Mucosa of rectum (tissue), 2 donors: ENCODE results near the gene APOBEC3H.
A peak's percentile ranks its signal among the peaks of the same experiment; 100 is the strongest.

Experiments
- H3K27ac ChIP-seq, 2 donors: one replicate each; pipeline ENCODE4 v1.7.0; 2013; ENCODE audit warnings: inconsistent platforms in 2 of 2, low read depth in 2 of 2, low read length in 2 of 2
- H3K27me3 ChIP-seq, 2 donors: one replicate each; pipeline ENCODE4 v1.7.0; 2013; ENCODE audit warnings: low read length in 2 of 2; ENCODE audit not compliant: control insufficient read depth in 2 of 2, insufficient read depth in 2 of 2
- H3K36me3 ChIP-seq, 2 donors: one replicate each; pipeline ENCODE4 v1.7.0; 2013; ENCODE audit warnings: low read length in 2 of 2; ENCODE audit not compliant: control insufficient read depth in 2 of 2, insufficient read depth in 2 of 2
- H3K4me1 ChIP-seq, 2 donors: one replicate each; pipeline ENCODE4 v1.7.0; 2013; ENCODE audit warnings: low read length in 2 of 2, mild to moderate bottlenecking in 1 of 2; ENCODE audit not compliant: control insufficient read depth in 2 of 2, insufficient read depth in 2 of 2
- H3K4me3 ChIP-seq, 2 donors: one replicate each; pipeline ENCODE4 v1.7.0; 2013; ENCODE audit warnings: low read length in 2 of 2
- H3K9ac ChIP-seq, 2 donors: one replicate each; pipeline ENCODE4 v1.7.0; 2013; ENCODE audit warnings: low read length in 2 of 2, low read depth in 1 of 2, mild to moderate bottlenecking in 1 of 2
- H3K9me3 ChIP-seq, 2 donors: one replicate each; pipeline ENCODE4 v1.7.0; 2013; ENCODE audit warnings: low read length in 2 of 2; ENCODE audit not compliant: control insufficient read depth in 2 of 2
- donor health status: healthy.
- donor health status: Normal muscosa, but diverticular disease.

APOBEC3H gene

DNA sequence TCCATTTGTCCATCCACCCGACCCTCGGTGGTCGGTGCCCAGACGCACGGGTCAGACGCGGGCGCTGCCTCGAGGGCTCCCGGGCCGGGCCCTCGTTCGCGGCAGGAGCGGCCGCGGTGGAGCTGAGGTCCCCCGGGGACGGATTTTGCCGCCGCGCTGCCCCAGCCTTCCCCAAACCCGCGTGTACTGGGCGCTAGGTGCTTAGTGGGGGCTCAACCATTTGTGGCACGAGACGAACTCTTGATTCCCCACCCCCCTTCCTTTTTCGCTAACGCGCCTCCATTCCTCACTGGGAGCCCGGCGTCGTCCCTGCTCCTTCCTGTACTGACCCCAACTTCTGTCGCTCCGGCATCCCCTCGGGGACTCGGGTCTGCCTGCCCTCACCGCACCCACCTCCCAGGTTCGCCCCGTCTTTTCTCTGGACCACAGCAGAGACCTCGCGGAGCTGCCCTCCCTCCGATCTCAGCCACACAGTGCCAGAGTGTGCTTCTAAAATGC is 56.2 kb downstream of the APOBEC3H start:
- Histone ChIP-seq H3K9ac (peak overlapping the region; percentile 78 to 89), H3K9me3 (no peaks in the 10 kb centered on the region), H3K36me3 (peaks cover 0 to 2% of the 10 kb centered on the region in 2 donors), H3K4me3 (peak overlapping the region; percentile 78 to 79), H3K27me3 (peaks cover 11 to 26% of the 10 kb centered on the region in 2 donors), H3K4me1 (peaks cover 14 to 30% of the 10 kb centered on the region in 2 donors), H3K27ac (peak overlapping the region; percentile 78 to 85)
